ENCODE data around the gene NKD1.

The NKD1 gene

GRCh38 chr16:50601341-50601740 lies 53.1 kb downstream of the NKD1 start:
- Histone ChIP-seq H3K36me3 (ENCODE audit: control insufficient read depth in 1 of 2, insufficient read depth in 2 of 2, low read depth in 1 of 2, low read length in 2 of 2) (no peaks in the 10 kb centered on the region), H2BK5ac (ENCODE audit: low read depth, low read length, poor library complexity, severe bottlenecking) (no peak overlapping the region), H2BK15ac (ENCODE audit: low read depth, poor library complexity, severe bottlenecking) (no peak overlapping the region), H3K4ac (ENCODE audit: low read depth in 1 of 2, low read length in 2 of 2) (no peak overlapping the region), H2BK120ac (ENCODE audit: low read depth, low read length) (no peak overlapping the region), H3K18ac (ENCODE audit: low read depth in 1 of 2, low read length in 2 of 2) (no peak overlapping the region), H4K8ac (ENCODE audit: low read length) (no peak overlapping the region), H3K14ac (ENCODE audit: low read length in 2 of 2) (no peak overlapping the region), H3K27me3 (ENCODE audit: control insufficient read depth in 1 of 2, insufficient read depth in 1 of 2, low read length in 2 of 2) (peaks cover 0 to 14% of the 10 kb centered on the region in 2 experiments), H2BK12ac (ENCODE audit: low read length in 2 of 2) (no peak overlapping the region), H3K4me2 (ENCODE audit: low read length, poor library complexity, severe bottlenecking) (no peak overlapping the region), H3K23ac (ENCODE audit: low read length in 2 of 2) (no peak overlapping the region), H3K4me3 (ENCODE audit: insufficient read depth in 1 of 2, low read depth in 1 of 2, low read length in 2 of 2) (no peak overlapping the region), H4K91ac (ENCODE audit: low read length) (no peak overlapping the region), H3K9ac (ENCODE audit: low read length) (no peak overlapping the region), H2AK5ac (ENCODE audit: low read length, severe bottlenecking) (no peak overlapping the region), H2AFZ (ENCODE audit: low read depth, low read length) (no peak overlapping the region), H3K9me3 (ENCODE audit: control insufficient read depth, low read length) (no peaks in the 10 kb centered on the region), H3K27ac (ENCODE audit: low read length, poor library complexity, severe bottlenecking) (no peak overlapping the region), H3K79me1 (replicated peaks; ENCODE audit: low read length, poor library complexity, severe bottlenecking) (no peaks in the 10 kb centered on the region), H3K4me1 (ENCODE audit: control insufficient read depth, insufficient read depth, low read depth, low read length) (peaks cover 4% of the 10 kb centered on the region)
- WGBS: 94% methylated on average over 12 of the region's 12 CpGs
- DNase-seq: no peak

- Histone ChIP-seq H2BK120ac (ENCODE audit: low read depth, low read length) (no peak overlapping the region), H4K91ac (ENCODE audit: low read length) (no peak overlapping the region), H3K79me1 (replicated peaks; ENCODE audit: low read length, poor library complexity, severe bottlenecking) (no peaks in the 10 kb centered on the region), H3K36me3 (ENCODE audit: control insufficient read depth in 1 of 2, insufficient read depth in 2 of 2, low read depth in 1 of 2, low read length in 2 of 2) (no peaks in the 10 kb centered on the region), H2AK5ac (ENCODE audit: low read length, severe bottlenecking) (no peak overlapping the region), H3K23ac (ENCODE audit: low read length in 2 of 2) (no peak overlapping the region), H3K27me3 (ENCODE audit: control insufficient read depth in 1 of 2, insufficient read depth in 1 of 2, low read length in 2 of 2) (peaks cover 0 to 10% of the 10 kb centered on the region in 2 experiments), H2BK12ac (ENCODE audit: low read length in 2 of 2) (no peak overlapping the region), H4K8ac (ENCODE audit: low read length) (no peak overlapping the region), H3K9ac (ENCODE audit: low read length) (no peak overlapping the region), H3K9me3 (ENCODE audit: control insufficient read depth, low read length) (no peaks in the 10 kb centered on the region), H2BK5ac (ENCODE audit: low read depth, low read length, poor library complexity, severe bottlenecking) (no peak overlapping the region), H3K4me2 (ENCODE audit: low read length, poor library complexity, severe bottlenecking) (no peak overlapping the region), H2BK15ac (ENCODE audit: low read depth, poor library complexity, severe bottlenecking) (no peak overlapping the region), H3K27ac (ENCODE audit: low read length, poor library complexity, severe bottlenecking) (no peak overlapping the region), H3K4me3 (ENCODE audit: insufficient read depth in 1 of 2, low read depth in 1 of 2, low read length in 2 of 2) (no peak overlapping the region), H3K18ac (ENCODE audit: low read depth in 1 of 2, low read length in 2 of 2) (no peak overlapping the region), H3K14ac (ENCODE audit: low read length in 2 of 2) (no peak overlapping the region), H2AFZ (ENCODE audit: low read depth, low read length) (no peak overlapping the region), H3K4me1 (ENCODE audit: control insufficient read depth, insufficient read depth, low read depth, low read length) (peaks cover 4% of the 10 kb centered on the region), H3K4ac (ENCODE audit: low read depth in 1 of 2, low read length in 2 of 2) (no peak overlapping the region)
- 91% methylated on average over 3 of the region's 5 CpGs for WGBS
- no peak for DNase-seq
Observed at GRCh38 chr16:50602126-50602525, 53.9 kb downstream of the NKD1 start.

GRCh38 chr16:50602531-50603205 lies 54.5 kb downstream of the NKD1 start:
- Histone ChIP-seq H3K27me3 (ENCODE audit: control insufficient read depth in 1 of 2, insufficient read depth in 1 of 2, low read length in 2 of 2) (peaks cover 0 to 13% of the 10 kb centered on the region in 2 experiments), H3K9ac (ENCODE audit: low read length) (peak overlapping the region; percentile 37), H2AK5ac (ENCODE audit: low read length, severe bottlenecking) (no peak overlapping the region), H3K18ac (ENCODE audit: low read depth in 1 of 2, low read length in 2 of 2) (no peak overlapping the region), H3K9me3 (ENCODE audit: control insufficient read depth, low read length) (no peaks in the 10 kb centered on the region), H2BK5ac (ENCODE audit: low read depth, low read length, poor library complexity, severe bottlenecking) (no peak overlapping the region), H3K23ac (ENCODE audit: low read length in 2 of 2) (no peak overlapping the region), H2BK12ac (ENCODE audit: low read length in 2 of 2) (no peak overlapping the region), H3K4me2 (ENCODE audit: low read length, poor library complexity, severe bottlenecking) (no peak overlapping the region), H3K79me1 (replicated peaks; ENCODE audit: low read length, poor library complexity, severe bottlenecking) (no peaks in the 10 kb centered on the region), H3K14ac (ENCODE audit: low read length in 2 of 2) (no peak overlapping the region), H2BK120ac (ENCODE audit: low read depth, low read length) (no peak overlapping the region), H3K36me3 (ENCODE audit: control insufficient read depth in 1 of 2, insufficient read depth in 2 of 2, low read depth in 1 of 2, low read length in 2 of 2) (no peaks in the 10 kb centered on the region), H3K4ac (ENCODE audit: low read depth in 1 of 2, low read length in 2 of 2) (no peak overlapping the region), H4K91ac (ENCODE audit: low read length) (peak overlapping the region; percentile 5), H3K27ac (ENCODE audit: low read length, poor library complexity, severe bottlenecking) (no peak overlapping the region), H3K4me3 (ENCODE audit: insufficient read depth in 1 of 2, low read depth in 1 of 2, low read length in 2 of 2) (no peak overlapping the region), H2AFZ (ENCODE audit: low read depth, low read length) (no peak overlapping the region), H2BK15ac (ENCODE audit: low read depth, poor library complexity, severe bottlenecking) (no peak overlapping the region), H3K4me1 (ENCODE audit: control insufficient read depth, insufficient read depth, low read depth, low read length) (peaks cover 4% of the 10 kb centered on the region), H4K8ac (ENCODE audit: low read length) (no peak overlapping the region)
- 90% methylated on average over 12 of the region's 14 CpGs for WGBS
- no peak for DNase-seq

- H3K4me1 ChIP-seq (ENCODE audit: control insufficient read depth, insufficient read depth, low read depth, low read length): peaks cover 4% of the 10 kb centered on the region
- peak overlapping the region; percentile 37 for H3K9ac ChIP-seq (ENCODE audit: low read length)
- H4K91ac ChIP-seq (ENCODE audit: low read length): peak overlapping the region; percentile 30
- H3K4me3 ChIP-seq (ENCODE audit: insufficient read depth in 1 of 2, low read depth in 1 of 2, low read length in 2 of 2): no peak overlapping the region
- H3K27me3 ChIP-seq (ENCODE audit: control insufficient read depth in 1 of 2, insufficient read depth in 1 of 2, low read length in 2 of 2): peaks cover 0 to 13% of the 10 kb centered on the region in 2 experiments
- no peak overlapping the region for H2BK120ac ChIP-seq (ENCODE audit: low read depth, low read length)
- peak overlapping the region; percentile 44 for H2BK15ac ChIP-seq (ENCODE audit: low read depth, poor library complexity, severe bottlenecking)
- no peak overlapping the region for H2AK5ac ChIP-seq (ENCODE audit: low read length, severe bottlenecking)
- H4K8ac ChIP-seq (ENCODE audit: low read length): no peak overlapping the region
- no peak overlapping the region for H2AFZ ChIP-seq (ENCODE audit: low read depth, low read length)
- no peak overlapping the region for H3K4ac ChIP-seq (ENCODE audit: low read depth in 1 of 2, low read length in 2 of 2)
- WGBS: 70% methylated on average over 15 of the region's 18 CpGs
- no peak overlapping the region for H3K18ac ChIP-seq (ENCODE audit: low read depth in 1 of 2, low read length in 2 of 2)
- peak; percentile 54 for DNase-seq
- peak overlapping the region in 1 of 2 experiments; percentile 31 for H3K14ac ChIP-seq (ENCODE audit: low read length in 2 of 2)
- H3K79me1 ChIP-seq (replicated peaks; ENCODE audit: low read length, poor library complexity, severe bottlenecking): no peaks in the 10 kb centered on the region
- H3K4me2 ChIP-seq (ENCODE audit: low read length, poor library complexity, severe bottlenecking): no peak overlapping the region
- H3K23ac ChIP-seq (ENCODE audit: low read length in 2 of 2): no peak overlapping the region
- H3K36me3 ChIP-seq (ENCODE audit: control insufficient read depth in 1 of 2, insufficient read depth in 2 of 2, low read depth in 1 of 2, low read length in 2 of 2): no peaks in the 10 kb centered on the region
- H2BK12ac ChIP-seq (ENCODE audit: low read length in 2 of 2): no peak overlapping the region
- H3K9me3 ChIP-seq (ENCODE audit: control insufficient read depth, low read length): no peaks in the 10 kb centered on the region
- H3K27ac ChIP-seq (ENCODE audit: low read length, poor library complexity, severe bottlenecking): peak overlapping the region; percentile 14
- H2BK5ac ChIP-seq (ENCODE audit: low read depth, low read length, poor library complexity, severe bottlenecking): no peak overlapping the region
Observed at GRCh38 chr16:50603206-50604064, 55.2 kb downstream of the NKD1 start.

Data from mesenchymal stem cell (in vitro differentiated cells and primary cell).